Mucosa of descending colon (tissue), 3 donors: ENCODE data around the gene MTRFR. TPM values are rescaled to one million over a fixed set of nuclear protein-coding genes. Genes with fewer than 3 reads are reported as not detected.
A peak's percentile ranks its signal among the peaks of the same experiment; 100 is the strongest.

ENCODE experiments used
- ATAC-seq: fragments of 200-7000 bp; cut with Tn5 transposase; one replicate; pipeline ENCODE4 v1.9.1; 2020; ENCODE audit warnings: mild to moderate bottlenecking, moderate library complexity
- DNase-seq, 3 donors: peaks; one replicate each; pipeline ENCODE4 v3.0.0-alpha.2; 2020
- H3K36me3 ChIP-seq: fragments of 200-600 bp; one replicate; pipeline ENCODE4 v1.8.0; 2021; ENCODE audit warnings: low read depth, mild to moderate bottlenecking
- H3K4me1 ChIP-seq: fragments of 200-600 bp; one replicate; pipeline ENCODE4 v1.8.0; 2021; ENCODE audit warnings: low read depth, mild to moderate bottlenecking
- H3K4me3 ChIP-seq: fragments of 200-600 bp; one replicate; pipeline ENCODE4 v1.8.0; 2021; ENCODE audit warnings: mild to moderate bottlenecking
- H3K9me3 ChIP-seq: fragments of 200-600 bp; one replicate; pipeline ENCODE4 v1.8.0; 2021; ENCODE audit warnings: mild to moderate bottlenecking
- intact Hi-C, 2 donors: fragments of 100-400 bp; cut with DNase I in 1 of 2; cut with micrococcal nuclease in 1 of 2; formaldehyde crosslinking; loops; one replicate each; pipeline versions ENCODE4 v1.11.0 to v1.11.1; 2022; cut with DNase I, micrococcal nuclease
- total RNA-seq, 3 donors: library from RNA; stranded (reverse); fragmentation: NEBNext Ultra II Directional in 2 of 3; extraction: Animal tissue kit (Norgen Biotek cat#: 25700) in 2 of 3; gene quantifications; one replicate each; pipeline versions ENCODE4 v1.2.1 to v1.2.4, GENCODE V29; 2021 to 2023
- TF ChIP-seq, protein P1 (sequence below): fragments of 200-600 bp; IDR thresholded peaks from one replicate; pipeline ENCODE4 v1.8.0; 2022; ENCODE audit warnings: antibody characterized with exemption, mild to moderate bottlenecking
- donor health status: DM: no; HTN: no; CAD: no; lungs with moderate emphysema.
- donor health status: DM: no; HTN: no; CAD: no.
- donor health status: DM: no; HTN: yes; CAD: no.

The MTRFR gene
- total RNA-seq, 3 donors from 2014 or later = 9.0 to 11.2 (median 10.4) TPM

DNA sequence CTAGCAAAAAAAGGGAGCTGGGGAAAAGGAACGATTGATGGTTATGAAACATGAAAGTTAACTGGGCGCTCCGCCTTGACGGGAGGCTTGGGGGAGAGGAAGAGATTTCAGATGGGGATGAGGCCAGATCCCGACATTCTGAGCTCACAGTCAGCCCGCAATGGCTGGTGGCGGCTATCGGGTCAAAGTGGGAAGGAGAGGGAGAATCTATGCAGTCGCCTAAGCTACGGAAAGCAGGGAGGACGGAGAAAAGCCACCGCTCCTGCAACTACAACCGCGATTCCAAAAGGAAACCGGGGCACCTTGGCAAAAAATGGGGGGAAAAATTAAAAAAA is 797 bp upstream of the MTRFR start:
- ATAC-seq = peak; percentile 0

DNA sequence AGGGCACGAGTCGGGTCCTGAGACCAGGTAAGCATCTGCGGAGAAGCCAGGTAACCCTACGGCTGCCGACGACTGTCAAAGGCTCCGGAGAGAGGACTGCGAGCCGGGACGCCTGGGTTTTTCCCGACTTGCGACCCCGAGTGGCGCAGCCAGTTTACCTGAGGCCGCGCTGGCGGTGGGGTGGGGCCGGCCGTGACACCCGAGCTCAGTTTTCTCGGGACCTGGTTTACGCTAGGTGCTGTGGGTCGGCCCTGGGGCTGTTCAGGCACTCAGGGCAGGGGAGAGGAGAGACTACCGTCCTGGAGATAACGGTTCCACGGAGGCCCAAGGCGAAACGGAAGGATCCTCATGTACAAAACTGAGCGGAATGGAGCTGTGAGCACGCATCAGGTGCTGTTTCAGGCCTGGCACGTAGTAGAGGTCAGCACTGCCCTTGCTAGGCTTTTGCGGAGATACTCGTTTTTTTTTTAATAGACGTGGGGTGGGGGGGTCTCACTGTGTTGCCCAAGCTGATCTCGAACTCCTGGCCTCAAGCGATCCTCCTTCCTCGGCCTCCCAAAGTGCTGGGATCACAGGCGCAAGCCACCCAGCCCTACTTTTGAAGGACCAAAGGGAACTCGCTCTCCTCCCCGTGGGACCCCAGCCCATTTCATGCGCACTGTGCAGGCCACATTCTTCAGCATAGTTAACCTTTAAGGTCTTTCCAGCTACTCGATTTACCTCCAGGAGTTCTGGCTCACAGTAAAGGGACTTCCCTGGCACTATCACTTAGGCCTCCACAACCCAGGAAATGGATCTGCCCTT is 471 bp downstream of the MTRFR start:
- H3K9me3 ChIP-seq = no peaks in the 10 kb centered on the region
- DNase-seq = peak in 2 of 3 donors; percentile 45 to 55
- TF ChIP-seq, protein P1, sequence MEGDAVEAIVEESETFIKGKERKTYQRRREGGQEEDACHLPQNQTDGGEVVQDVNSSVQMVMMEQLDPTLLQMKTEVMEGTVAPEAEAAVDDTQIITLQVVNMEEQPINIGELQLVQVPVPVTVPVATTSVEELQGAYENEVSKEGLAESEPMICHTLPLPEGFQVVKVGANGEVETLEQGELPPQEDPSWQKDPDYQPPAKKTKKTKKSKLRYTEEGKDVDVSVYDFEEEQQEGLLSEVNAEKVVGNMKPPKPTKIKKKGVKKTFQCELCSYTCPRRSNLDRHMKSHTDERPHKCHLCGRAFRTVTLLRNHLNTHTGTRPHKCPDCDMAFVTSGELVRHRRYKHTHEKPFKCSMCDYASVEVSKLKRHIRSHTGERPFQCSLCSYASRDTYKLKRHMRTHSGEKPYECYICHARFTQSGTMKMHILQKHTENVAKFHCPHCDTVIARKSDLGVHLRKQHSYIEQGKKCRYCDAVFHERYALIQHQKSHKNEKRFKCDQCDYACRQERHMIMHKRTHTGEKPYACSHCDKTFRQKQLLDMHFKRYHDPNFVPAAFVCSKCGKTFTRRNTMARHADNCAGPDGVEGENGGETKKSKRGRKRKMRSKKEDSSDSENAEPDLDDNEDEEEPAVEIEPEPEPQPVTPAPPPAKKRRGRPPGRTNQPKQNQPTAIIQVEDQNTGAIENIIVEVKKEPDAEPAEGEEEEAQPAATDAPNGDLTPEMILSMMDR = no peak
- intact Hi-C loops = loop anchor here in 1 of 2 donors (10.0 kb wide), 2 partner anchors 189 to 369 kb away; no protein-coding TSS in a partner anchor
- peak; percentile 37 for ATAC-seq
- H3K4me3 ChIP-seq = peak overlapping the region; percentile 58
- H3K4me1 ChIP-seq = peaks cover 20% of the 10 kb centered on the region
- peaks cover 4% of the 10 kb centered on the region for H3K36me3 ChIP-seq

More for the DNA sequence above, 797 bp upstream of the MTRFR start:
- peak overlapping the region; percentile 58 for H3K4me3 ChIP-seq
- intact Hi-C loops = loop anchor here in 1 of 2 donors (10.0 kb wide), 2 partner anchors 188 to 368 kb away; no protein-coding TSS in a partner anchor
- peaks cover 20% of the 10 kb centered on the region for H3K4me1 ChIP-seq
- TF ChIP-seq, protein P1 = no peak
- no peaks in the 10 kb centered on the region for H3K9me3 ChIP-seq
- DNase-seq = no peak
- H3K36me3 ChIP-seq = peaks cover 4% of the 10 kb centered on the region

DNA sequence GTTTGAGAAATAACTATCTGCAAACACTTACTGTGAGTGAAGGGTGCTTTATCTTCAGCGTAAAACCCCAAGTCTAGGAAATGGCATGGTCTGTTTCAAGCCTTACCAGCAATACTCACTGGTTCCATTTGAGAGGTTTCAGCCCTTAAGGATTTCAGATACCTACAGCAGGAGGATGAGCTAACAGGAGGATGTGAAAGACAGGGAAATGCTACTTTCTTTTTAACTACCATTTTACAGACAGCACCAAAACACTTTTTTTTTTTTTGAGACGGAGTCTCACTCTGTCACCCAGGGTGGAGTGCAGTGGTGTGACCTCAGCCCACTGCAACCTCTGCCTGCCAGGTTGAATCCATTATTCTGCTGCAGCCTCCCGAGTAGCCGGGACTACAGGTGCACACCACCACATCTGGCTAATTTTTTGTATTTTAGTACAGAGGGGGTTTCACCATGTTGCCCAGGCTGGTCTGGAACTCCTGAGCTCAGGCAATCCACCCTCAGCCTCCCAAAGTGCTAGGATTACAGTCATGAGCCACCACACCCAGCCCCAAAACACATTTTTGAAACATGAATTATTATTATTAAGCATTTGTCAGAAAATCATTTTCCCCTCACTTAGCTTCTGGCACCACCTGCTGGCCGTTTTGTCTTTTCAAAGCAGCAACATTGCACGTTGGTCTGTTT is 4.6 kb downstream of the MTRFR start:
- H3K4me1 ChIP-seq = peaks cover 20% of the 10 kb centered on the region

DNA sequence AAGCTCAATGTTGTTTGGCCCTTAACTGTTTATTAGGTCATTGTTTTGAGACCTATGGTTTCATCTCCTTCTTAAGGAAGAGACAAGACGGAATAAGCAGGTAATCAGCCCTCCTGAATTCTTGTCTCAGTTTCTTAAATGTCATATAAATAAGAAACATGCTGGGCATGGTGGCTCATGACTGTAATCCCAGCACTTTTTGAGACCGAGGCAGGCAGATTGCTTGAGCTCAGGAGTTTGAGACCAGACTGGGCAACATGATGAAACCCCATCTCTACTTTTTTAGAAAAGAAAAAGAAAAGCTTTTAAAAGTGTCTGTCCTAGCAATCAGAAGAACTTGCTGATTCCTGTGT is 5.1 kb downstream of the MTRFR start:
- H3K36me3 ChIP-seq = peaks cover under 1% of the 10 kb centered on the region
- intact Hi-C loops = loop anchor here in 1 of 2 donors (10.0 kb wide), 2 partner anchors 194 to 374 kb away; no protein-coding TSS in a partner anchor
- ATAC-seq = no peak

More for the DNA sequence above, 4.6 kb downstream of the MTRFR start:
- TF ChIP-seq, protein P1 = peak; percentile 28
- ATAC-seq (no peak), DNase-seq (peak in 2 of 3 donors; percentile 69 to 85)
- intact Hi-C loops = loop anchor here in 1 of 2 donors (10.0 kb wide), 2 partner anchors 193 to 373 kb away; no protein-coding TSS in a partner anchor
- H3K36me3 ChIP-seq = peaks cover 4% of the 10 kb centered on the region
- H3K4me3 ChIP-seq = no peak overlapping the region
- no peaks in the 10 kb centered on the region for H3K9me3 ChIP-seq

DNA sequence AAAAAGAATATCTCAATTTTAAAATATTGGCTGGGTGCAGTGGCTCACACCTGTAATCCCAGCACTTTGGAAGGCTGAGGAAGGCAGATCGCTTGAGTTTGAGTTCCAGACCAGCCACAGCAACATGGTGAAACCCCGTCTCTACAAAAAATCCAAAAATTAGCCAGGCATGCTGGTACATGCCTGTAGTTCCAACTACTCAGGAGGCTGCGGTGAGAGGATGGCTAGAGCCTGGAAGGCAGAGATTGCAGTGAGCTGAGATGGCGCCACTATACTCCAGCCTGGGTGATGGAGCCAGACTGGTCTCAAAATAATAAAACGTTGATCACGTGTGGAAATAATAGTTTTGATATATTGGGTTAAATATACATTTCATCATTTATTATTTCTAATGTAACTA is 5.7 kb downstream of the MTRFR start:
- Histone ChIP-seq H3K4me3 (no peak overlapping the region), H3K9me3 (no peaks in the 10 kb centered on the region), H3K4me1 (peaks cover 19% of the 10 kb centered on the region), H3K36me3 (no peaks in the 10 kb centered on the region)
- ATAC-seq (no peak), DNase-seq (no peak)
- intact Hi-C loops = loop anchor here in 1 of 2 donors (10.0 kb wide), 2 partner anchors 194 to 374 kb away; no protein-coding TSS in a partner anchor
- TF ChIP-seq, protein P1 = no peak

More for the DNA sequence above, 5.1 kb downstream of the MTRFR start:
- no peak overlapping the region for H3K4me3 ChIP-seq
- peaks cover 20% of the 10 kb centered on the region for H3K4me1 ChIP-seq
- no peak for DNase-seq
- TF ChIP-seq, protein P1 = no peak
- no peaks in the 10 kb centered on the region for H3K9me3 ChIP-seq
